ENCODE results near the gene OR4D11. TPM values are rescaled to one million over a fixed set of nuclear protein-coding genes. Genes with fewer than 3 reads are reported as not detected.

OR4D11 gene
- total and polyA plus RNA-seq, 9 of the 15 experiments (the other 6 are each of a cell fraction or from before 2014, with no cell fraction given) = not detected

DNA sequence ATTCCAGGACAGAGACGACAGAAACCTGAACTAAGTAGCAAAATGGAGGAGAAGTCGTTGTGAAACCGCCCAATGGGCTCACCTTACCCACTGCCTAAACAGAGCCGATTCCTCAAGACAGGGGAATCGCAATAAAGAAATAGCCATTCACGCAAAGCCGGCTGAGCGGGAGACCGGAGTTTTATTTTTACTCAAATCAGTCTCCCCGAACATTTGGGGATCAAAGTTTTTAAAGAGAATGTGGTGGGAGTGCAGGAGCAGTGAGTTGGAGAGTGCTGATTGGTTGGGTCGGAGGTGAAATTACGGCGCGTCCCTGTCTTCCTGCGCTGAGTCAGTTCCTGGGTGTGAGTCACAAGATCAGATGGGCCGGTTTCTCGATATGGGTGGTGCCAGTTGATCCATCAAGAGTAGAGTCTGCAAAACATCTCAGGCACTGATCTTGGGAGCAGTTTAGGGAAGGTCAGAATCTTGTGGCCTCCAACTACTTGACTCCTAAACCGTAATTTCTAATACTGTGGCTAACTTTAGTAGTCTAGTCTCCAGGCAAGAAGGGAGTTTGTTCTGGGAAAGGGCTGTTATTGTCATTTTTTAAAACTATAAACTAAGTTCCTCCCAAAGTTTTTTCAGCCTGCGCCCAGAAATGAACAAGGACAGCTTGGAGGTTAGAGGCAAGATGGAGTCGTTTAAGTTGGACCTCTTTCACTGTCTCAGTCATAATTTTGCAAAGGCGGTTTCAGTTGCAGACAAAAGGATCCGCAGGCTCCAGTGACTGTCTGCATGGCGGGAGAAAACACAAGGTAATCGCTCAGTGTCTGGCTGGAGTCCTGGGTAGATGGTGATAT, 42.0 kb downstream of the OR4D11 start (continued):
- no peak for TF ChIP-seq PRMT5 (CRISPR knock-in tag; IDR thresholded peaks at IDR 0.05)
- peak; percentile 94 for TF ChIP-seq POLR2AphosphoS5 (IDR thresholded peaks at IDR 0.05; ENCODE audit: control insufficient read depth, insufficient read depth, low read depth, low read length)
- peak; percentile 82 for TF ChIP-seq ZNF717 (CRISPR knock-in tag; IDR thresholded peaks at IDR 0.05)
- TF ChIP-seq PCBP1 (IDR thresholded peaks at IDR 0.05; ENCODE audit: low read depth, low read length, poor library complexity, severe bottlenecking) = no peak
- peak; percentile 50; the same call in 1 of the 2 replicates for TF ChIP-seq TEAD2 (tag; IDR thresholded peaks at IDR 0.05)
- TF ChIP-seq MCM3 (IDR thresholded peaks at IDR 0.05) = no peak
- TF ChIP-seq, protein P1, sequence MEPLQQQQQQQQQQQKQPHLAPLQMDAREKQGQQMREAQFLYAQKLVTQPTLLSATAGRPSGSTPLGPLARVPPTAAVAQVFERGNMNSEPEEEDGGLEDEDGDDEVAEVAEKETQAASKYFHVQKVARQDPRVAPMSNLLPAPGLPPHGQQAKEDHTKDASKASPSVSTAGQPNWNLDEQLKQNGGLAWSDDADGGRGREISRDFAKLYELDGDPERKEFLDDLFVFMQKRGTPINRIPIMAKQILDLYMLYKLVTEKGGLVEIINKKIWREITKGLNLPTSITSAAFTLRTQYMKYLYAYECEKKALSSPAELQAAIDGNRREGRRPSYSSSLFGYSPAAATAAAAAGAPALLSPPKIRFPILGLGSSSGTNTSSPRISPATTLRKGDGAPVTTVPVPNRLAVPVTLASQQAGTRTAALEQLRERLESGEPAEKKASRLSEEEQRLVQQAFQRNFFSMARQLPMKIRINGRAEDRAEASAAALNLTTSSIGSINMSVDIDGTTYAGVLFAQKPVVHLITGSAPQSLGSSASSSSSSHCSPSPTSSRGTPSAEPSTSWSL (CRISPR knock-in tag; IDR thresholded peaks at IDR 0.05; ENCODE audit: borderline replicate concordance) = no peak
- peak in 1 of 2 experiments; percentile 56; a peak in 1 of 4 replicates for TF ChIP-seq TBL1XR1 (IDR thresholded peaks at IDR 0.05; ENCODE audit: low read length in 2 of 2)
- TF ChIP-seq ARNT (IDR thresholded peaks at IDR 0.05) = 0 out of 4 replicates have a peak, but pooled peaks have one; percentile 19 to 24
- TF ChIP-seq PHF21A (IDR thresholded peaks at IDR 0.05; ENCODE audit: borderline replicate concordance, low read depth) = no peak
- TF ChIP-seq ZNF699 (CRISPR knock-in tag; IDR thresholded peaks at IDR 0.05; ENCODE audit: insufficient replicate concordance) = no peak
- TF ChIP-seq EWSR1 (IDR thresholded peaks at IDR 0.05; ENCODE audit: borderline replicate concordance, low read depth, partially characterized antibody) = no peak
- peak; percentile 90 for TF ChIP-seq PML (IDR thresholded peaks at IDR 0.05; ENCODE audit: low read length)
- peak; percentile 53; the same call in 1 of the 2 replicates for TF ChIP-seq NFIC (IDR thresholded peaks at IDR 0.05)
- TF ChIP-seq NR3C1 (CRISPR knock-in tag; IDR thresholded peaks at IDR 0.05) = no peak
- peak; percentile 77 for TF ChIP-seq RBFOX2 (IDR thresholded peaks at IDR 0.05; ENCODE audit: low read depth, low read length)
- TF ChIP-seq SIRT6 (IDR thresholded peaks at IDR 0.05; ENCODE audit: low read depth, low read length) = no peak
- TF ChIP-seq, protein P2, sequence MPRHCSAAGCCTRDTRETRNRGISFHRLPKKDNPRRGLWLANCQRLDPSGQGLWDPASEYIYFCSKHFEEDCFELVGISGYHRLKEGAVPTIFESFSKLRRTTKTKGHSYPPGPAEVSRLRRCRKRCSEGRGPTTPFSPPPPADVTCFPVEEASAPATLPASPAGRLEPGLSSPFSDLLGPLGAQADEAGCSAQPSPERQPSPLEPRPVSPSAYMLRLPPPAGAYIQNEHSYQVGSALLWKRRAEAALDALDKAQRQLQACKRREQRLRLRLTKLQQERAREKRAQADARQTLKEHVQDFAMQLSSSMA (CRISPR knock-in tag; IDR thresholded peaks at IDR 0.05) = peak; percentile 14; the same call in 1 of the 2 replicates
- TF ChIP-seq, protein P3, sequence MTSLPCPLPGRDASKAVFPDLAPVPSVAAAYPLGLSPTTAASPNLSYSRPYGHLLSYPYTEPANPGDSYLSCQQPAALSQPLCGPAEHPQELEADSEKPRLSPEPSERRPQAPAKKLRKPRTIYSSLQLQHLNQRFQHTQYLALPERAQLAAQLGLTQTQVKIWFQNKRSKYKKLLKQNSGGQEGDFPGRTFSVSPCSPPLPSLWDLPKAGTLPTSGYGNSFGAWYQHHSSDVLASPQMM (CRISPR knock-in tag; IDR thresholded peaks at IDR 0.05) = 0 out of 2 replicates have a peak, but pooled peaks have one; percentile 9
- TF ChIP-seq SMAD1 (IDR thresholded peaks at IDR 0.05; ENCODE audit: low read depth, low read length, partially characterized antibody) = peak; percentile 98
- no peak for TF ChIP-seq SRSF1 (IDR thresholded peaks at IDR 0.05; ENCODE audit: low read depth, low read length)
- TF ChIP-seq JUN (IDR thresholded peaks at IDR 0.05; ENCODE audit: borderline replicate concordance, low read depth, low read length) = peak; percentile 98
- TF ChIP-seq JUN (CRISPR knock-in tag; IDR thresholded peaks at IDR 0.05; ENCODE audit: borderline replicate concordance) = no peak
- no peak for TF ChIP-seq COPS2 (conservative IDR thresholded peaks at IDR 0.05)
- TF ChIP-seq ZNF347 (CRISPR knock-in tag; IDR thresholded peaks at IDR 0.05; ENCODE audit: low read depth) = no peak
- TF ChIP-seq ZC3H4 (CRISPR knock-in tag; IDR thresholded peaks at IDR 0.05; ENCODE audit: borderline replicate concordance) = no peak; the same call in 1 of the 2 replicates
- TF ChIP-seq PTRF (tag; IDR thresholded peaks at IDR 0.05) = 0 out of 2 replicates have a peak, but pooled peaks have one; percentile 51
- TF ChIP-seq ZNF445 (CRISPR knock-in tag; IDR thresholded peaks at IDR 0.05; ENCODE audit: low read depth) = no peak

Measured in K562 (cell line).